ENCODE data around the gene FAM149A.

FAM149A gene

DNA sequence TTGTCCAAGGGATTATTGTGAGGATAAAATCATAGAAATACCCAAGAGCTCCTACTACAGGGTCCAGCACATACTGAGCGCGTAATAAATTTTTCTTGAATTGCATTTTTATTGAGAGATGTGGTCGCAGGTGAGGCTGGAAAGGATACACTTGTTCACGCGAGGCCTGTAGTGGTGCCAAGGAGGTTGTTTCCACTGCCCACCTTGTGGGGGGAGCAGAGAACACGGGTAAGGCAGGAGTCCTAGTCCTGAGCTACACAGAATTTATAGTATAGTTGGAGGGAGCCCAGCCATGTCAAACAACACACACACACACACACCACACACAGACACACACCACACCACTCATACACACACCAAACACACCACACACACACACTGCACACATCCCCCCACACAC is 55.1 kb downstream of the FAM149A start:
- no peak for DNase-seq

GRCh38 chr4:186161138-186161537 is 56.6 kb downstream of the FAM149A start:
- no peak for DNase-seq

GRCh38 chr4:186166852-186167512 is 62.5 kb downstream of the FAM149A start:
- DNase-seq = no peak

- DNase-seq = no peak
Measured at GRCh38 chr4:186167605-186168004, 63.1 kb downstream of the FAM149A start.

- no peak for DNase-seq
Measured at GRCh38 chr4:186168750-186169149, 64.2 kb downstream of the FAM149A start.

DNA sequence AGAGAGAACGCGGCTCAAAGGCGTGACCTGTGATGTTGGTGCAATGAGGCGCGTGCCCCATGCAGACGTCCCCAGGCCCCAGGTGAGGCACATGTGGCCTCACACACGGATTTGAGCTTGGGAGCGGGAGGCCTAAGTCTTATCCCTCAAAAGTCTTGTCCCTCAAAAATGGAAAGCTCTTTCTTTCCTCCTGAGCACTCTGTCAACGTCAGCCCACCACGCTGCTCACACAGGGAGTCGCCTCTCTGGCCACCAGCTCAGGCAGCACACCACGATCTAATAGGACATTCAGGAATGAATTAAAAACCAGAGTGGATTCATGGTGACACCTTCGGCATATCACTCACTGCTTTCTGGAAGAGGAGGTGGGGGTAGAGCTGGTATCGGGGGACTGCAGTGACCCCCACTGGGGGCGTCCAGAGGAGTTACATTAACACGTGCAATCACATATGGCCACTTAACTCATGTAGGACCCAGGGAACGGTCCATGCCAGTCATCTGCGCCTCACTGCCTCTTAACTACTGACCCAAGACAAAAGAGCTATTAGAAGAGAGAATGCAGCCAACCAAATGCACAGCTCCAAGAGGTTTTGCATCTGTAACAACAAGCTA is 64.9 kb downstream of the FAM149A start:
- no peak for DNase-seq

DNA sequence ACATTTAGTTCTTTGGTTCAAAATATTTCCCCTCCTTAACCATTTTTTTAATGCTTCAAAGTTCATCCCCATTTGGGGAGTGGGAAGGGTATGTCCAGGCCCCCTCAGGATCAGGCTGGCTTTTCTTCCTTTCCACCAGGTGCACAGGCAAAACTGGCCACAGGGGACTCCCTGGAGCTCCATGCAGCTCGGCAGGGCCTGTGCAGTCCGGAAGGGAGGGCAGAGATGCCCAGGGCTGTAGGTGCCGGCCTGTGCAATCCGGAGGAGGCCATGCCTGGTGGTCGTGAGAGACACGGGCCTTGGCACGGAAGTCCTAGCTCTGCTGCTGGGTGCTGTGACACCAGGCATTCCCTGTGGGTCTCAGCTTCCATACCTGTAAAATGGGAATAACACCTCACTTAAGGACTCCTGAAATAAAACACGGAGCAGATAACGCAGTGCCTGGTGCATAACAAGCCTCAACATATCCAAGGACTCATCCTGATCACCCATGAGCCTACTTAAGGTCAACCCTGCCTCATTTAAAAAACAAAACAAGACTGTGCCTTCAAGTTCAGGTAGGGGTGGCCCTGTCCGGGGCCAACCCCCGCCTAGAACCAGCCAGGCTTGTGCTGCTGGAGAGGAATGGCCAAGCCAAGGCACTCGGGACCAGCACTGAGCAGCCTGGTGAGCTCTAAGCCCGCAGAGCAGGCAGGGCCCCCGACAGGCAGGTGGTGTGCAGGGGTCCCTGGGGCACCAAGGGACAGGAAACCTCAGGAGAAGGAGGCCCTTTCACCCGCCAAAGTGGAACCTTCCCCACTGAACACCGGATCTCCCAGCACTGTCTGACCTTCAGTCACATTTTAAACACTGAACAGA is 65.7 kb downstream of the FAM149A start:
- no peak for DNase-seq

- DNase-seq = no peak
Measured at GRCh38 chr4:186170966-186171365, 66.5 kb downstream of the FAM149A start.

DNA sequence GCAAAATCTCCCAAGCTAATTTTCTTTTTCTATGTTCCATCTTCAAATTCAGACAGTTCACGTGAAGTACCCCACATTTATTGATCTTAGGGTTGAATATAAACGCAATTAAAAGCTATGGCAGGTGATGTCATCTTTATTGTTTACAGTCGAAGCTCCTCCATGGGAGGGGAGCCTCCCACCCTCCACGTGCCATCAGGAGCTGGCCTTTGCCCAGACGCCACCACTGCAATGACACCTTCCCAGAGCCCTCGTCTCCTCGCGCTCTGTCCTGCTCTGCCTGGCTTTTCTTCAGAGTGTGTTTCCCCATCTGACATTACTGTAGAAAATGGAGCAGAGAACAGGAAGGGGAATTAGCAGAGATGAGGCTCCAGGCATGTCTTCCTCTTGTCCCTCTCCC is 68.0 kb downstream of the FAM149A start:
- no peak for DNase-seq

DNA sequence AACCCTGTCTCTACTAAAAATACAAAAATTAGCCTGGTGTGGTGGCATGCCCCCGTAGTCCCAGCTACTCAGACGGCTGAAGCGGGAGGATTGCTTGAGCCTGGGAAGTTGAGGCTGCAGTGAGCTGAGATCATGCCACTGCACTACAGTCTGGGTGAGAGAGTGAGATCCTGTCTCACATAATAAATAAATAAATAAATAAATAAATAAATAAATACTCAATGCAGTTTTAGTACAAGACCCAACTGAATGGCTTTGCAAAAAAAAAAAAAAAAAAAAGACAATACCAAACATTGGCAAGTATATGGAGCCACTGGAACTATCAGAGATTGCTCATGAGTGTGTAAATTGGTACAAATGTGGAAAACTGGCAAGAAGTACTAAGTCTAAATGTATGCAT is 83.6 kb downstream of the FAM149A start:
- no peak for DNase-seq

- no peak for DNase-seq
Measured at GRCh38 chr4:186189656-186190055, 85.2 kb downstream of the FAM149A start.

DNA sequence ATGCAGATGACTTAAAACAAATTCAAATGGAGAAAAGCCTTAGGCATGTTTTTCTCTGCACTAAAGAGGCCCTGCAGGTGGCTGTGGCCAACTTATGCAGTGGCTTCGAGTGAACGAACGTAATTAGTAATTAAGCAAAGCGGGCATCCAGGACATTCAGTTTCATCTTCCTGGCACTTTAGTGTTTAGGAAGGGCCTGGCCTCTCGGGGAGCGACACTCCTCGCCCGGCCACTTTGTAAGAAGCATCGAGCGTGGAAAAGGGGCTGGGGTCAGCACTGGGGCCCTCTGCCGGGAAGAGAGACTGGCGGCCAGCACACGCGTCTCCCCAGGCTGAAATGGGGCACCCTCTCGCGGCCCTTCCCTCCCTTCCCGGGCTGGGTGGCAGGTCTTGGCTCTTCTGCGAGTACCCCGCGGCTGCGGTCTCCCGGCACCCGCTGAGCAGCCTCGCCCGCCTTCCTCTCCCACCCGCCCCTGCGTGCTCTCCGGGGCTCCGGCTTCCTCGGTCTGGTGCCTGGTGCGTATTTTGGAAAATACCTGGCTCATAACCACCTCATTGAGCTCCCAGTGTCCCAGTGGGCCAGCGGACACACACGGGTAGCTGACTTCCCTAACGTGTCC is 86.2 kb downstream of the FAM149A start:
- DNase-seq = no peak

DNA sequence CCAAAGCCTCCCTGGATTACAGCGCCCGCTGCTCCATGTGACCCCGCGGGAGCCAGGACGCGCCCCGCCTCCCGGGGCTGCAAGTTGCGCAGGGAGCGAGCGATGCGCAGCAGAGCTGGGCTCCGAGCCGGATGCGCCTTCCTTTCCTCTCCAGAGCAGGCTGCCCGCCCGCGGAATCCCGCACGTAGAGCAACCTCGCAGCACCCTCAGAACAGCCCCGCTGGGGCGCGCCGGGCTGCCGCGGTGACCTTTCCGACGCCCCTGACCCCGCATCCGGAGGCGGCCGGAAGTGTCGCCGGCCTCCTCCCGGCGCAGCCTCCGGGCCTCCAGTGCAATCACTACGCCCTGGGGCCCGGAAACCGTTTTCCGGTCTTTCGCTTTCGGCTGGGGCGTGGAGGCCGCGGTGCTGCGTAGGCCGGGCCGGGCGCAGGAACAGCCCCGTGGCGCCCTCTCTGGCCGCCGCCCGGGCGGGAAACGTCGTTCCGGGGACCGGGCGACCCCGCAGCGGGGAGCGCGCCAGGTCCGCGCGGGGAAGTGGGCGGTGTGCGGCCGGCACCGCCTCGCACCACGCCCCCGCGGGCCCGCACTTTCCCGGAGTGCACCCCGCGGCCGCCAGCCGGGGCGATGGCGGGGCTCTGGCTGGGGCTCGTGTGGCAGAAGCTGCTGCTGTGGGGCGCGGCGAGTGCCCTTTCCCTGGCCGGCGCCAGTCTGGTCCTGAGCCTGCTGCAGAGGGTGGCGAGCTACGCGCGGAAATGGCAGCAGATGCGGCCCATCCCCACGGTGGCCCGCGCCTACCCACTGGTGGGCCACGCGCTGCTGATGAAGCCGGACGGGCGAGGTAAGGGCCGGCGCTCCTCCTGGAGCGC is 86.9 kb downstream of the FAM149A start, which contains the start of gene CYP4V2:
Gene CYP4V2 (plus strand): TSS at position 368 of the 866 bp plus-strand sequence. CDS start 257 bp downstream, at position 625.
- DNase-seq = peak; percentile 78

DNA sequence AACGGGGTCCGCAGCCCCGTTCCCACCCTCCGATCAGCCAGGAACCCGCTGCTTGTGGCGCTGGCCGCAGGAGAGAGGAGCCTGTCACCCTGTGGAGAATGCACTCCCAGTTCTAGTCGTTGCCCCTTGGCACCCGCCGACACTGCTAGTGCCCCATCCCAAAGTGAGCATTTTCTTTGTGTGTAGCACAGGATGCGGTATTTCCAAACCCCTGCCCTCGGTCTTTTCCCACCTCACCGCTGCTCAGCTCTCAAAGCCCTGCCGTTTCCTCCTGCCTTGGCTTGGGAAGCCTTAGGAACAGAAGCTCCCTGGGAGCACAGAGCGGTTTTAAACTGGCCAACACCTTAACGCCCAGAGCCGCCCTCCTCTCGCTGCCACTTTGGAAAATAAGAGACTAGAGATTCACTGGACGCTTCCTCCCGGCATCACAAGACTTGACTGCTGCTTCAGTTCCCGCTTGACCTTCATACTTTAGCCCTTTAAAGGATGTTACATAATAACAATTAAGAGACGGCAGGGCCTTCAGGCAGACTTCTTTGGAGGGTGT is 87.6 kb downstream of the FAM149A start:
- peak; percentile 24 for DNase-seq

DNA sequence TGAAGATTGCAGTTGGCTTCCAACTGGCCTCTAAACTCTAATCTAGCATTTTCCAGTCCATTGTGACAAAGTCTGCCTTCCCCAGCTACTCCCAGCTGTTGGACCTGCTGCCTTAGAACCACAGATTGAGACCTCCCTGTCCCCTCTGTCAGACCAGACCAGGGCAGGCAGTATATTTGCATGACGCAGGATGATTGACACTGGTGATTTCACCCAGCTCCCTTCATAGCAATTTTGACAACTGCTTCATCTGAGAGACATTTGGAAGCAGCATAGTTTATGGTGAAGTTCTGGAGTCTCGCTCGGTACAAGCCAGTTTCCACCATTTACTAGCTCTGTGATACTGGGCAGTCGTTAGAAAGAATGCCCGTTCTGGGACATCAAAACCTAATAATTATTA is 89.3 kb downstream of the FAM149A start:
- no peak for DNase-seq

DNA sequence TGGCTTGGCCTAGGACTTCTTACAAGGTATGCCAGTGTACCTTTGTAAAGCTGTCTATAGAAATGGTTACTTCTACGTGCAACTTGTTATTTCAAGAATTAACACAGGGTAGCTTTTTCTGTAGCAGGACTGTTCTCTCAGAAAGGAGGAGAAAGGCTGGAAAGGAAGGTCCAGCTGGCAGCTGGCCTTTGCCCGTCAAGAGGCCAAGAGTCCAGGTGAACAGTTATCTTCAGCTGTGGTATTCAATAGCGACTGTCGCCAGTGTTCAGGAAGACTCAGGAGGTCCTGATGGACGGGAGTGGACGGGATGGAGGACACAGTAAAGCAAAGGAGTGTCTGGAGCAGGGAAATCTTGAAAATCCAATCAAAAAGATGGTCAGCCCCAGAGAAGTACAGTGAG is 91.6 kb downstream of the FAM149A start:
- no peak for DNase-seq

DNA sequence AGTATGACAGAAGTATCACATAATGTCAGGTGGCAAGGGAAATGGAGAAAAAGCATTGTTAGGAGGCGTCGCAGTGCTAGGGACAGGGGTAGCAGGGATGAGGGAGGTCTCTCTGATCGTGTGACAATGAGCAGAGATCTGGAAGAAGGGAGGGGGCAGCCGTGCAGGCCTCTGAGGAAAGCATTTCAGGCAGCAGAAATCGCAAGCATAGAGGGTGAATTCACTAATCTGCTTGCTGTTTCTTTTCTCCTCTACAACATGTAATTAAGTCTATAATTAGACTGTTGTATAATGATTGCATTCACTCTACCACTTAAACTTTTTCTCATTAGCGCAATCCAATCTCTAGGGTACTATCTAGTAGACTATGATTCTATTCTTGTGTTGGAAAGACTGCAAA is 96.0 kb downstream of the FAM149A start:
- DNase-seq = no peak

DNA sequence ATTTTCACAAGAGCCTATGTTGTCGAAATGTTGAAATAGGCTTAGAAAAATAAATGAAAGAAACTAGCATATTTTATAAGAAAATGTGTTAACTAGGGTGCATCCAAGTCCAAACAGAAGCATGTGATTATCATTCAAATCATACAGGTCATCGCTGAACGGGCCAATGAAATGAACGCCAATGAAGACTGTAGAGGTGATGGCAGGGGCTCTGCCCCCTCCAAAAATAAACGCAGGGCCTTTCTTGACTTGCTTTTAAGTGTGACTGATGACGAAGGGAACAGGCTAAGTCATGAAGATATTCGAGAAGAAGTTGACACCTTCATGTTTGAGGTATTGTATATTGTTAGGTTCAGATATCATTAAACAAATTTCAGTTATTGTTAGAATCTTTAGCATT is 96.5 kb downstream of the FAM149A start:
- DNase-seq = no peak

GRCh38 chr4:186201535-186202230 is 97.2 kb downstream of the FAM149A start:
- DNase-seq = no peak

GRCh38 chr4:186202490-186203140 is 98.1 kb downstream of the FAM149A start:
- DNase-seq = no peak

DNA sequence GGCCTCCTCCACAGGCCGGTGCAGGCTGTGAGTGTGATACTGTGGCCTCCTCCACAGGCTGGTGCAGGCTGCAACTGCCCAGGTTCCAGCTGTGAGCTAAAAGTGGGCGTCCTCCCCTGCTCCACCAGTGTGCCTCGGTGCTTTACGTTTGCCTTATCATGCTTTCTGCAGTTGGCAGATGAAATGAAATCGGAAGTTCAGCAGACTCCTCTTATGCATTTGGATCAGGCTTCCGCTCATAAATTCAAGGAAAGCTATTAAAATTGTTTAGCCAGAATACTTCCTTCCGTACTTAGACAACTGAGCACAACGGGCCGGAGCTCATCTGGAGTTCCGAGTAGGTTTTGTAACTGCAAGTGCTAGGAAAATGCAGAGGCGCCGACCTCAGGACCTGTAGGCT is 98.9 kb downstream of the FAM149A start:
- no peak for DNase-seq
